H9 (cell line): ENCODE measurements around the gene MATN4. TPM values are rescaled to one million over a fixed set of nuclear protein-coding genes. Genes with fewer than 3 reads are reported as not detected.

Experiments used
- DNase-seq: peaks from one replicate; pipeline ENCODE4 v3.0.0-alpha.2; 2017
- H2AFZ ChIP-seq: one replicate; pipeline ENCODE4 v1.6.1; 2013; ENCODE audit warnings: mild to moderate bottlenecking, low read length, control low read depth, moderate library complexity
- H2AK5ac ChIP-seq: 2 replicates; pipeline ENCODE4 v1.6.1; 2013; ENCODE audit warnings: low read length, control low read depth, mixed read lengths; ENCODE audit not compliant: insufficient read length
- H2BK120ac ChIP-seq: one replicate; pipeline ENCODE4 v1.6.1; 2013; ENCODE audit warnings: low read depth, mild to moderate bottlenecking, low read length, control low read depth, inconsistent platforms; ENCODE audit not compliant: poor library complexity, severe bottlenecking
- H2BK12ac ChIP-seq: 2 replicates; pipeline ENCODE4 v1.6.1; 2013; ENCODE audit warnings: low read length, control low read depth, mixed read lengths, low read depth; ENCODE audit not compliant: insufficient read length
- H2BK15ac ChIP-seq: 2 replicates; pipeline ENCODE4 v1.6.1; 2013; ENCODE audit warnings: low read depth, low read length, control low read depth
- H2BK20ac ChIP-seq: one replicate; pipeline ENCODE4 v1.6.1; 2013; ENCODE audit warnings: low read depth, mild to moderate bottlenecking, low read length, control low read depth, inconsistent platforms; ENCODE audit not compliant: poor library complexity, severe bottlenecking
- H2BK5ac ChIP-seq: 2 replicates; pipeline ENCODE4 v1.6.1; 2013; ENCODE audit warnings: low read length, control low read depth, mixed read lengths; ENCODE audit not compliant: insufficient read length
- H3K14ac ChIP-seq: 2 replicates; pipeline ENCODE4 v1.6.1; 2013; ENCODE audit warnings: low read length, control low read depth; ENCODE audit not compliant: insufficient read depth
- H3K18ac ChIP-seq: 2 replicates; pipeline ENCODE4 v1.6.1; 2013; ENCODE audit warnings: low read depth, mild to moderate bottlenecking, mixed read lengths, low read length, control low read depth; ENCODE audit not compliant: insufficient read length
- H3K23ac ChIP-seq: 2 replicates; pipeline ENCODE4 v1.6.1; 2013; ENCODE audit warnings: low read length, control low read depth, mixed read lengths, low read depth; ENCODE audit not compliant: insufficient read length
- H3K23me2 ChIP-seq: 2 replicates; pipeline ENCODE4 v1.6.1; 2013; ENCODE audit warnings: low read depth, mild to moderate bottlenecking, mixed read lengths, low read length, control low read depth; ENCODE audit not compliant: insufficient read length, poor library complexity, severe bottlenecking
- H3K27ac ChIP-seq: 2 replicates; pipeline ENCODE4 v1.5.1; 2013; ENCODE audit warnings: low read length, control low read depth, mixed read lengths, low read depth; ENCODE audit not compliant: insufficient read length
- H3K27me3 ChIP-seq: 2 replicates; pipeline ENCODE4 v1.6.1; 2013; ENCODE audit warnings: low read length, control low read depth, inconsistent platforms; ENCODE audit not compliant: insufficient read depth
- H3K4ac ChIP-seq: 2 replicates; pipeline ENCODE4 v1.6.1; 2013; ENCODE audit warnings: low read depth, mild to moderate bottlenecking, control low read depth, inconsistent platforms, low read length, moderate library complexity
- H3K4me1 ChIP-seq: 2 replicates; pipeline ENCODE4 v1.6.1; 2013; ENCODE audit warnings: low read length, control low read depth, inconsistent platforms; ENCODE audit not compliant: insufficient read depth
- H3K4me2 ChIP-seq: 2 replicates; pipeline ENCODE4 v1.6.1; 2013; ENCODE audit warnings: low read length, control low read depth, mixed read lengths; ENCODE audit not compliant: insufficient read length, insufficient read depth
- H3K56ac ChIP-seq: 2 replicates; pipeline ENCODE4 v1.6.1; 2013; ENCODE audit warnings: low read depth, mild to moderate bottlenecking, mixed read lengths, low read length, control low read depth; ENCODE audit not compliant: insufficient read length
- H3K79me1 ChIP-seq: 2 replicates; pipeline ENCODE4 v1.6.1; 2013; ENCODE audit warnings: low read depth, mild to moderate bottlenecking, moderate library complexity, low read length, control low read depth, inconsistent platforms; ENCODE audit not compliant: insufficient read depth, poor library complexity, severe bottlenecking
- H3K79me2 ChIP-seq: 2 replicates; pipeline ENCODE4 v1.6.1; 2013; ENCODE audit warnings: low read length, control low read depth, inconsistent platforms; ENCODE audit not compliant: insufficient read depth
- H3K9ac ChIP-seq: 2 replicates; pipeline ENCODE4 v1.6.1; 2013; ENCODE audit warnings: low read length, control low read depth, mixed read lengths; ENCODE audit not compliant: insufficient read length; ENCODE audit errors: extremely low read depth
- H3K9me3 ChIP-seq: one replicate; pipeline ENCODE4 v1.6.1; 2013; ENCODE audit warnings: low read depth, low read length, inconsistent platforms; ENCODE audit not compliant: control insufficient read depth
- H3T11ph ChIP-seq: one replicate; pipeline ENCODE4 v1.6.1; 2013; ENCODE audit warnings: mild to moderate bottlenecking, low read length, control low read depth, inconsistent platforms
- H4K20me1 ChIP-seq: one replicate; pipeline ENCODE4 v1.6.1; 2013; ENCODE audit not compliant: control insufficient read depth, insufficient read length, insufficient read depth
- H4K5ac ChIP-seq: 2 replicates; pipeline ENCODE4 v1.6.1; 2013; ENCODE audit warnings: low read depth, mild to moderate bottlenecking, mixed read lengths, low read length, control low read depth; ENCODE audit not compliant: insufficient read length
- H4K8ac ChIP-seq: replicated peaks from 2 replicates; pipeline ENCODE4 v1.6.1; 2013; ENCODE audit warnings: low read length, control low read depth, mixed read lengths, low read depth; ENCODE audit not compliant: insufficient read length
- H4K91ac ChIP-seq: 2 replicates; pipeline ENCODE4 v1.6.1; 2013; ENCODE audit warnings: low read depth, mild to moderate bottlenecking, moderate library complexity, mixed read lengths, low read length, control low read depth; ENCODE audit not compliant: insufficient read length
- H3K27ac Mint-ChIP-seq, 3 experiments: 2 replicates in 2 of 3; 3 replicates in 1 of 3; pipeline ENCODE4 v1.8.0; 2020 to 2021; ENCODE audit warnings: mixed read lengths in 3 of 3, mild to moderate bottlenecking in 1 of 3, moderate library complexity in 1 of 3
- H3K27me3 Mint-ChIP-seq: 2 replicates; pipeline ENCODE4 v1.8.0; 2021; ENCODE audit warnings: low read depth, mild to moderate bottlenecking, moderate library complexity, mixed read lengths
- H3K36me3 Mint-ChIP-seq, 3 experiments: 2 replicates in 2 of 3; 3 replicates in 1 of 3; pipeline ENCODE4 v1.8.0; 2020 to 2021; ENCODE audit warnings: low read depth in 3 of 3, mixed read lengths in 3 of 3; ENCODE audit not compliant: insufficient read depth in 1 of 3
- H3K4me1 Mint-ChIP-seq, 2 experiments: 2 replicates each; pipeline ENCODE4 v1.8.0; 2020; ENCODE audit warnings: mixed read lengths in 2 of 2
- H3K4me3 Mint-ChIP-seq, 2 experiments: 2 replicates in 1 of 2; 3 replicates in 1 of 2; pipeline ENCODE4 v1.8.0; 2020 to 2021; ENCODE audit warnings: mild to moderate bottlenecking in 2 of 2, mixed read lengths in 2 of 2, moderate library complexity in 1 of 2
- H3K9me3 Mint-ChIP-seq, 2 experiments: 2 replicates in 1 of 2; 3 replicates in 1 of 2; pipeline ENCODE4 v1.8.0; 2020; ENCODE audit warnings: mild to moderate bottlenecking in 2 of 2, mixed read lengths in 2 of 2, moderate library complexity in 1 of 2
- CTCF ChIP-seq: fragments of 200-600 bp; sonication (generic); conservative IDR thresholded peaks from 3 replicates; pipeline ENCODE4 v1.8.0; 2021; ENCODE audit warnings: antibody characterized with exemption, mild to moderate bottlenecking
- WGBS: extraction: QIAGEN DNeasy Blood & Tissue Kit; methylation state at CpG from one replicate; pipeline ENCODE4 v1.1.7; 2013; ENCODE audit warnings: missing lambda C conversion rate, low lambda C conversion rate, mixed read lengths; ENCODE audit not compliant: insufficient read length; ENCODE audit errors: extremely low coverage; 5-methylcytosine and 5-hydroxymethylcytosine counted together
- total RNA-seq: library from RNA; stranded (reverse); gene quantifications from 2 replicates; pipeline ENCODE4 v1.2.1, GENCODE V29; 2021

Gene MATN4
- total RNA-seq, 1 experiment from 2014 or later, result 0.11 TPM

- H3K9ac ChIP-seq, result no peak overlapping the region
- Mint-ChIP-seq H3K4me3 (no peak overlapping the region), H3K27ac (no peak overlapping the region), H3K9me3 (peaks cover 1% of the 10 kb centered on the region in 2 experiments), H3K36me3 (peaks cover 0 to 1% (median under 1%) of the 10 kb centered on the region in 3 experiments; a peak in 3 of 7 replicates), H3K4me1 (peaks cover 12 to 13% of the 10 kb centered on the region in 2 experiments), H3K27me3 (peaks cover 43% of the 10 kb centered on the region)
- no peak overlapping the region for H4K91ac ChIP-seq
- WGBS, result no CpG with 5 or more reads among the region's 5 CpGs
- H2BK120ac ChIP-seq, result no peak overlapping the region
- no peak overlapping the region for H2BK5ac ChIP-seq
- no peak overlapping the region for H3K4ac ChIP-seq
- peaks cover 7% of the 10 kb centered on the region for H3K23me2 ChIP-seq
- no peak for TF ChIP-seq CTCF
- no peak overlapping the region for H3K23ac ChIP-seq
- H3K79me1 ChIP-seq, result no peaks in the 10 kb centered on the region
- H4K5ac ChIP-seq, result no peak overlapping the region
- DNase-seq, result no peak
- H4K8ac ChIP-seq, result no peak overlapping the region
- H3K4me1 ChIP-seq, result peaks cover 2% of the 10 kb centered on the region; the same call in 1 of the 2 replicates
- H3T11ph ChIP-seq, result no peak overlapping the region
- H2AFZ ChIP-seq, result no peak overlapping the region
- H2BK20ac ChIP-seq, result no peak overlapping the region
- H2BK12ac ChIP-seq, result no peak overlapping the region
- H4K20me1 ChIP-seq, result no peaks in the 10 kb centered on the region
- H2BK15ac ChIP-seq, result no peak overlapping the region
- no peaks in the 10 kb centered on the region for H3K79me2 ChIP-seq
- H3K4me2 ChIP-seq, result no peak overlapping the region
- peaks cover 5% of the 10 kb centered on the region; the same call in 1 of the 2 replicates for H3K27me3 ChIP-seq
- H3K56ac ChIP-seq, result no peak overlapping the region
- H3K14ac ChIP-seq, result no peak overlapping the region
- no peak overlapping the region for H3K18ac ChIP-seq
- no peaks in the 10 kb centered on the region for H3K9me3 ChIP-seq
- H2AK5ac ChIP-seq, result no peak overlapping the region
- H3K27ac ChIP-seq, result no peak overlapping the region
Observed at GRCh38 chr20:45288860-45289259, 19.2 kb downstream of the MATN4 start.
